ENCODE measurements around the gene APBB2. TPM values are rescaled to one million over a fixed set of nuclear protein-coding genes. Genes with fewer than 3 reads are reported as not detected.

Gene APBB2
- total RNA-seq, 3 donors from 2014 or later (not counting 1 experiment from before 2014, with no cell fraction given) = 0.38 to 0.48 TPM; not detected in 1

DNA sequence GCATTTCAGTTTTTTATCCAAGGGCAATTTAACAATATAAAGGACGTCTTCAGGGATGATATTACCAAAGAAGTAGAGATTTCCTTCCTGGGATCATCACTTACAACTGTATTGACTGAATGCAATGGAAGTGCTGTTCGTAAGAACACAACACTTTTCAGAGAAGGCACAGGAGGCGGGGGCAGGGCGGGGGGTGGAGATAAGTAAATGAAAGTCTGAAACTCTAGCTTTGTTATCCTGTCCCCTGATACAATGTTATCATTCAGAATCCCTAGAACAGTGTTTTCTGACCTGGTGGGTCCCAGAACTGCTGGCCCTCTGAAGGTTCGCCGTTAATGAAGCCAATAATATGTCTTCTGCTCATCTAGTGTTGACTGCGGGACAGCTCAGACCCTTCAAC lies 340.0 kb downstream of the APBB2 start:
- Histone ChIP-seq H3K27me3 (ENCODE audit: control insufficient read depth, insufficient read depth, low read length) (no peaks in the 10 kb centered on the region), H3K9me3 (ENCODE audit: control insufficient read depth, insufficient read depth, low read length) (no peaks in the 10 kb centered on the region), H3K36me3 (ENCODE audit: control insufficient read depth, insufficient read depth, low read length) (no peaks in the 10 kb centered on the region), H3K4me3 (ENCODE audit: low read length) (no peak overlapping the region), H3K4me1 (ENCODE audit: control insufficient read depth, insufficient read depth, low read length) (no peaks in the 10 kb centered on the region), H3K27ac (ENCODE audit: low read length) (no peak overlapping the region)
- DNase-seq (no peak), ATAC-seq (no peak)
- Mint-ChIP-seq H3K9me3 (no peaks in the 10 kb centered on the region), H3K4me3 (no peak overlapping the region), H3K4me1 (no peaks in the 10 kb centered on the region), H3K27me3 (ENCODE audit: low read depth in 2 of 2) (peaks cover 2 to 17% of the 10 kb centered on the region in 2 donors), H3K36me3 (no peaks in the 10 kb centered on the region), H3K27ac (no peak overlapping the region)
- 89% methylated on average over 6 of the region's 7 CpGs for WGBS (ENCODE audit: insufficient coverage)
- no peak for TF ChIP-seq CTCF (IDR thresholded peaks at IDR 0.05)
- intact Hi-C loops (cut with micrococcal nuclease) = no loop called here

DNA sequence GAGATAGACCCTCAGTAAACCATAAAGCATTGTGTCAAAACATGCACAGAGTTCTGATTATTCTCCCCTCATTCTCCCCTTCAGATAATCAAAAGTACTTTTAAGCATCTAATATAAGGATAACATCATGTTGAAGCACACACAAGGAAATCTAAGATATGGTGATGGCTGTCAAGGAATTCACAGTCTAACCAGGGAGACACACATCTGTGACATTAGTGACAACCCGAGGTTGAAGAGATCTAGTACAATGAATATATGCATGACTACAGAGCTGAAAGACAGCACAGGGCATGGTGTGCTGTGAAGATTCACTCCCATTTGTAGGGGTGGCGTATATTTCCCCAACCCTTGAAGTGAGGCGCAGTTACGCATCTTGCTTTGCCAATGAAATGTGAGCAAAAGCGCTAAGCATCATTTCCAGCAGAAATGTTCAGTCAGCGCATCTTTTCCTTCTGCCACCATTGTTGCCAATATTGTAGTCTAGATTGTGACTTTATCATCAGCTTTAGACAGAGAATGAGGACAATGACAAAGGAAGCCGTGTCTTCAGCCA lies 342.6 kb downstream of the APBB2 start:
- Histone ChIP-seq H3K36me3 (ENCODE audit: control insufficient read depth, insufficient read depth, low read length) (no peaks in the 10 kb centered on the region), H3K27ac (ENCODE audit: low read length) (no peak overlapping the region), H3K4me3 (ENCODE audit: low read length) (no peak overlapping the region), H3K27me3 (ENCODE audit: control insufficient read depth, insufficient read depth, low read length) (no peaks in the 10 kb centered on the region), H3K4me1 (ENCODE audit: control insufficient read depth, insufficient read depth, low read length) (no peaks in the 10 kb centered on the region), H3K9me3 (ENCODE audit: control insufficient read depth, insufficient read depth, low read length) (no peaks in the 10 kb centered on the region)
- TF ChIP-seq CTCF (IDR thresholded peaks at IDR 0.05) = no peak
- intact Hi-C loops (cut with micrococcal nuclease) = no loop called here
- DNase-seq (no peak), ATAC-seq (no peak)
- WGBS (ENCODE audit: insufficient coverage) = 97% methylated on average over 7 of the region's 7 CpGs
- no peak overlapping the region for H3K27ac Mint-ChIP-seq
- no peaks in the 10 kb centered on the region for H3K9me3 Mint-ChIP-seq
- no peak overlapping the region for H3K4me3 Mint-ChIP-seq
- H3K4me1 Mint-ChIP-seq = no peaks in the 10 kb centered on the region
- H3K27me3 Mint-ChIP-seq (ENCODE audit: low read depth in 2 of 2) = peaks cover 2 to 8% of the 10 kb centered on the region in 2 donors
- H3K36me3 Mint-ChIP-seq = no peaks in the 10 kb centered on the region

GRCh38 chr4:40870150-40870549 lies 344.2 kb downstream of the APBB2 start:
- H3K36me3 Mint-ChIP-seq = no peaks in the 10 kb centered on the region
- H3K9me3 ChIP-seq (ENCODE audit: control insufficient read depth, insufficient read depth, low read length) = no peaks in the 10 kb centered on the region
- H3K4me1 Mint-ChIP-seq = no peaks in the 10 kb centered on the region
- 85% methylated on average over 3 of the region's 4 CpGs for WGBS (ENCODE audit: insufficient coverage)
- H3K4me3 Mint-ChIP-seq = no peak overlapping the region
- no peak overlapping the region for H3K27ac ChIP-seq (ENCODE audit: low read length)
- no peaks in the 10 kb centered on the region for H3K27me3 ChIP-seq (ENCODE audit: control insufficient read depth, insufficient read depth, low read length)
- peaks cover 2 to 8% of the 10 kb centered on the region in 2 donors for H3K27me3 Mint-ChIP-seq (ENCODE audit: low read depth in 2 of 2)
- no peaks in the 10 kb centered on the region for H3K36me3 ChIP-seq (ENCODE audit: control insufficient read depth, insufficient read depth, low read length)
- TF ChIP-seq CTCF (IDR thresholded peaks at IDR 0.05) = no peak
- intact Hi-C loops (cut with micrococcal nuclease) = no loop called here
- no peak overlapping the region for H3K27ac Mint-ChIP-seq
- H3K9me3 Mint-ChIP-seq = no peaks in the 10 kb centered on the region
- DNase-seq (no peak), ATAC-seq (no peak)
- H3K4me1 ChIP-seq (ENCODE audit: control insufficient read depth, insufficient read depth, low read length) = no peaks in the 10 kb centered on the region
- H3K4me3 ChIP-seq (ENCODE audit: low read length) = no peak overlapping the region

DNA sequence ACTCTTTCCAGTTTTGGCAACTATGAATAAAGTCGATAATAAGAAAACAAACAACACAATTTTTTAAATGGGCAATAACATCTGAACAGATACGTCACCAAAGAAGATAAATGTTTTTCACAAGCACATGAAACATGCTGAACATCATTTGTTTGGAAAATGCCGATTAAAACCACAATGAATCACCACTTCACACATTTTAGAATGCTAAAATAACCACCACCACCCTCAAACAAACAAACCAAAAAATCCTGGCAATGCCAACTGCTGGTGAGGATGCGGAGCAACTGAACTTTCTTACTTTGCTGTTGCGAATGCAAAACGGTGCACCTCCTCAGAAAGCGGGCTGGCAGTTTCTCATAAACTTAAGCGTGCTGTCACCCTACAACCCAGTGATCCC lies 348.6 kb downstream of the APBB2 start:
- H3K36me3 ChIP-seq (ENCODE audit: control insufficient read depth, insufficient read depth, low read length) = no peaks in the 10 kb centered on the region
- no peaks in the 10 kb centered on the region for H3K4me1 ChIP-seq (ENCODE audit: control insufficient read depth, insufficient read depth, low read length)
- no peak for TF ChIP-seq CTCF (IDR thresholded peaks at IDR 0.05)
- Mint-ChIP-seq H3K27ac (no peak overlapping the region), H3K27me3 (ENCODE audit: low read depth in 2 of 2) (no peaks in the 10 kb centered on the region), H3K36me3 (no peaks in the 10 kb centered on the region), H3K4me1 (no peaks in the 10 kb centered on the region), H3K4me3 (no peak overlapping the region), H3K9me3 (no peaks in the 10 kb centered on the region)
- no peaks in the 10 kb centered on the region for H3K9me3 ChIP-seq (ENCODE audit: control insufficient read depth, insufficient read depth, low read length)
- DNase-seq (no peak), ATAC-seq (no peak)
- intact Hi-C loops (cut with micrococcal nuclease) = no loop called here
- no peaks in the 10 kb centered on the region for H3K27me3 ChIP-seq (ENCODE audit: control insufficient read depth, insufficient read depth, low read length)
- no peak overlapping the region for H3K4me3 ChIP-seq (ENCODE audit: low read length)
- 87% methylated on average over 8 of the region's 8 CpGs for WGBS (ENCODE audit: insufficient coverage)
- H3K27ac ChIP-seq (ENCODE audit: low read length) = no peak overlapping the region

Measured in natural killer cell (primary cell).